ENCODE results near the gene ERN2. TPM values are rescaled to one million over a fixed set of nuclear protein-coding genes. Genes with fewer than 3 reads are reported as not detected.

ERN2 gene
- total and polyA plus RNA-seq, 2 of the 13 experiments (the other 11 are each of a cell fraction or from before 2014, with no cell fraction given) = 2.2 to 3.5 TPM

- TF ChIP-seq ZNF24 (IDR thresholded peaks at IDR 0.05) (no peak), FOXA1 (IDR thresholded peaks at IDR 0.05) (no peak), FOXA1 (CRISPR knock-in tag; IDR thresholded peaks at IDR 0.05) (0 out of 2 replicates have a peak, but pooled peaks have one; percentile 8), MATR3 (CRISPR knock-in tag; IDR thresholded peaks at IDR 0.05) (no peak), ETS1 (CRISPR knock-in tag; IDR thresholded peaks at IDR 0.05) (no peak; the same call in 1 of the 2 replicates), THRA (CRISPR knock-in tag; IDR thresholded peaks at IDR 0.05; ENCODE audit: borderline replicate concordance) (0 out of 2 replicates have a peak, but pooled peaks have one; percentile 78), BRCA1 (CRISPR knock-in tag; IDR thresholded peaks at IDR 0.05) (peak; percentile 98), ZNF337 (CRISPR knock-in tag; IDR thresholded peaks at IDR 0.05; ENCODE audit: borderline replicate concordance, low read depth) (peak; percentile 68; the same call in 1 of the 2 replicates), PRMT3 (CRISPR knock-in tag; IDR thresholded peaks at IDR 0.05; ENCODE audit: borderline replicate concordance, low read depth) (peak; percentile 83), RARG (CRISPR knock-in tag; IDR thresholded peaks at IDR 0.05; ENCODE audit: low read depth) (peak; percentile 93; the same call in 1 of the 2 replicates), LCORL (IDR thresholded peaks at IDR 0.05) (no peak), LCORL (CRISPR knock-in tag; IDR thresholded peaks at IDR 0.05) (no peak; the same call in 1 of the 2 replicates), HNF1A (IDR thresholded peaks at IDR 0.05; ENCODE audit: low read depth) (peak; percentile 43), HNF1A (CRISPR knock-in tag; IDR thresholded peaks at IDR 0.05; ENCODE audit: borderline replicate concordance) (peak; percentile 84; the same call in 1 of the 2 replicates), ZNF790 (CRISPR knock-in tag; IDR thresholded peaks at IDR 0.05; ENCODE audit: borderline replicate concordance) (peak; percentile 83; the same call in 1 of the 2 replicates), KDM4B (CRISPR knock-in tag; IDR thresholded peaks at IDR 0.05) (no peak; the same call in none of the 2 replicates), ZNF543 (CRISPR knock-in tag; IDR thresholded peaks at IDR 0.05) (peak; percentile 95; the same call in 1 of the 2 replicates), ZNF549 (CRISPR knock-in tag; IDR thresholded peaks at IDR 0.05) (peak; percentile 88)
- TF ChIP-seq, protein P1, sequence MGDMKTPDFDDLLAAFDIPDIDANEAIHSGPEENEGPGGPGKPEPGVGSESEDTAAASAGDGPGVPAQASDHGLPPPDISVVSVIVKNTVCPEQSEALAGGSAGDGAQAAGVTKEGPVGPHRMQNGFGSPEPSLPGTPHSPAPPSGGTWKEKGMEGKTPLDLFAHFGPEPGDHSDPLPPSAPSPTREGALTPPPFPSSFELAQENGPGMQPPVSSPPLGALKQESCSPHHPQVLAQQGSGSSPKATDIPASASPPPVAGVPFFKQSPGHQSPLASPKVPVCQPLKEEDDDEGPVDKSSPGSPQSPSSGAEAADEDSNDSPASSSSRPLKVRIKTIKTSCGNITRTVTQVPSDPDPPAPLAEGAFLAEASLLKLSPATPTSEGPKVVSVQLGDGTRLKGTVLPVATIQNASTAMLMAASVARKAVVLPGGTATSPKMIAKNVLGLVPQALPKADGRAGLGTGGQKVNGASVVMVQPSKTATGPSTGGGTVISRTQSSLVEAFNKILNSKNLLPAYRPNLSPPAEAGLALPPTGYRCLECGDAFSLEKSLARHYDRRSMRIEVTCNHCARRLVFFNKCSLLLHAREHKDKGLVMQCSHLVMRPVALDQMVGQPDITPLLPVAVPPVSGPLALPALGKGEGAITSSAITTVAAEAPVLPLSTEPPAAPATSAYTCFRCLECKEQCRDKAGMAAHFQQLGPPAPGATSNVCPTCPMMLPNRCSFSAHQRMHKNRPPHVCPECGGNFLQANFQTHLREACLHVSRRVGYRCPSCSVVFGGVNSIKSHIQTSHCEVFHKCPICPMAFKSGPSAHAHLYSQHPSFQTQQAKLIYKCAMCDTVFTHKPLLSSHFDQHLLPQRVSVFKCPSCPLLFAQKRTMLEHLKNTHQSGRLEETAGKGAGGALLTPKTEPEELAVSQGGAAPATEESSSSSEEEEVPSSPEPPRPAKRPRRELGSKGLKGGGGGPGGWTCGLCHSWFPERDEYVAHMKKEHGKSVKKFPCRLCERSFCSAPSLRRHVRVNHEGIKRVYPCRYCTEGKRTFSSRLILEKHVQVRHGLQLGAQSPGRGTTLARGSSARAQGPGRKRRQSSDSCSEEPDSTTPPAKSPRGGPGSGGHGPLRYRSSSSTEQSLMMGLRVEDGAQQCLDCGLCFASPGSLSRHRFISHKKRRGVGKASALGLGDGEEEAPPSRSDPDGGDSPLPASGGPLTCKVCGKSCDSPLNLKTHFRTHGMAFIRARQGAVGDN (CRISPR knock-in tag; IDR thresholded peaks at IDR 0.05) = peak; percentile 98
These were observed 71.9 kb downstream of the ERN2 start, which contains the start of the genes DCTN5 and PALB2 (continued) for GRCh38 chr16:23640931-23641765.

Data from HepG2 (cell line).